AG09309 (cell line): ENCODE data around the gene BEST2.
"Not testable (repeated sequence)": the region's sequence is repeated elsewhere in the genome, so short reads cannot be mapped to it uniquely, and the experiment has no call there.

ENCODE experiments used
- DNase-seq: peaks from one replicate; pipeline ENCODE4 v3.0.0-alpha.2; 2010; ENCODE audit warnings: low read depth
- H3K4me3 ChIP-seq: 2 replicates; pipeline ENCODE4 v1.5.1; 2011; ENCODE audit warnings: mild to moderate bottlenecking, low read depth, low read length, moderate library complexity; ENCODE audit not compliant: control insufficient read depth
- TF ChIP-seq, protein P1 (sequence below): IDR thresholded peaks from 2 replicates; pipeline ENCODE4 v1.5.1; 2011; ENCODE audit warnings: mild to moderate bottlenecking, low read depth, low read length, inconsistent platforms; ENCODE audit not compliant: insufficient read depth, control insufficient read depth; ENCODE audit errors: missing control alignments

The BEST2 gene

GRCh38 chr19:12711187-12711586 is 40.4 kb upstream of the BEST2 start:
- no peak for DNase-seq
- TF ChIP-seq, protein P1, sequence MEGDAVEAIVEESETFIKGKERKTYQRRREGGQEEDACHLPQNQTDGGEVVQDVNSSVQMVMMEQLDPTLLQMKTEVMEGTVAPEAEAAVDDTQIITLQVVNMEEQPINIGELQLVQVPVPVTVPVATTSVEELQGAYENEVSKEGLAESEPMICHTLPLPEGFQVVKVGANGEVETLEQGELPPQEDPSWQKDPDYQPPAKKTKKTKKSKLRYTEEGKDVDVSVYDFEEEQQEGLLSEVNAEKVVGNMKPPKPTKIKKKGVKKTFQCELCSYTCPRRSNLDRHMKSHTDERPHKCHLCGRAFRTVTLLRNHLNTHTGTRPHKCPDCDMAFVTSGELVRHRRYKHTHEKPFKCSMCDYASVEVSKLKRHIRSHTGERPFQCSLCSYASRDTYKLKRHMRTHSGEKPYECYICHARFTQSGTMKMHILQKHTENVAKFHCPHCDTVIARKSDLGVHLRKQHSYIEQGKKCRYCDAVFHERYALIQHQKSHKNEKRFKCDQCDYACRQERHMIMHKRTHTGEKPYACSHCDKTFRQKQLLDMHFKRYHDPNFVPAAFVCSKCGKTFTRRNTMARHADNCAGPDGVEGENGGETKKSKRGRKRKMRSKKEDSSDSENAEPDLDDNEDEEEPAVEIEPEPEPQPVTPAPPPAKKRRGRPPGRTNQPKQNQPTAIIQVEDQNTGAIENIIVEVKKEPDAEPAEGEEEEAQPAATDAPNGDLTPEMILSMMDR: no peak
- no peak overlapping the region for H3K4me3 ChIP-seq

DNA sequence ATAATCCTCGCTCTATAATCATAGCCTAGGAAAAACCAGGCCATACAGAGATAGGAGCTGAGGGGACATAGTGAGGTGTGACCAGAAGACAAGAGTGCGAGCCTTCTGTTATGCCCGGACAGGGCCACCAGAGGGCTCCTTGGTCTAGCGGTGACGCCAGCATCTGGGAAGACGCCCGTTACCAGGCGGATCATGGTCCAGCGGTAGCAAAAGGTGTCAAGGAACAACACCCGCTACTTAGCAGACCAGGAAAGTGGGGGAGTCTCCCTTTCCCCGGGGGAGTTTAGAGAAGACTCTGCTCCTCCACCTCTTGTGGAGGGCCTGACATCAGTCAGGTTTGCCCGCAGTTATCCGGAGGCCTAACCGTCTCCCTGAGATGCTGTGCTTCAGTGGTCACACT is 39.5 kb upstream of the BEST2 start:
- H3K4me3 ChIP-seq, DNase-seq: not testable (repeated sequence)

DNA sequence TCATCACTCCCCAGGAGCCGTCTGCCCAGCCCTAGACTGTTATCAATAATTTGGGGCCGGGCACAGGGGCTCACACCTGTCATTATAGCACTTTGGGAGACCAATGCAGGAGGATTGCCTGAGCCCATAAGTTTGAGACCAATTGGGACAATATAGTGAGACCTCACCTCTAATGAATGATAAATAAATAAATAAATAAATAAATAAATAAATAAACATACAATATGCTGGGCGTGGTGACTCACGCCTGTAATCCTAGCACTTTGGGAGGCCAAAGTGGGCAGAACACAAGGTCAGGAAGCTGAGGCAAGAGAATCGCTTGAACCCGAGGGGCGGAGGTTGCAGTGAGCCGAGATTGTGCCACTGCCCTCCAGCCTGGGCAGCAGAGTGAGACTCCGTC is 38.3 kb upstream of the BEST2 start:
- H3K4me3 ChIP-seq, DNase-seq: not testable (repeated sequence)

- DNase-seq: no peak
- TF ChIP-seq, protein P1: no peak
- H3K4me3 ChIP-seq: no peak overlapping the region
Measured at GRCh38 chr19:12715102-12715501, 36.5 kb upstream of the BEST2 start.

- H3K4me3 ChIP-seq: no peak overlapping the region
- TF ChIP-seq, protein P1: no peak
- DNase-seq: no peak
Measured at GRCh38 chr19:12715929-12716328, 35.7 kb upstream of the BEST2 start.

DNA sequence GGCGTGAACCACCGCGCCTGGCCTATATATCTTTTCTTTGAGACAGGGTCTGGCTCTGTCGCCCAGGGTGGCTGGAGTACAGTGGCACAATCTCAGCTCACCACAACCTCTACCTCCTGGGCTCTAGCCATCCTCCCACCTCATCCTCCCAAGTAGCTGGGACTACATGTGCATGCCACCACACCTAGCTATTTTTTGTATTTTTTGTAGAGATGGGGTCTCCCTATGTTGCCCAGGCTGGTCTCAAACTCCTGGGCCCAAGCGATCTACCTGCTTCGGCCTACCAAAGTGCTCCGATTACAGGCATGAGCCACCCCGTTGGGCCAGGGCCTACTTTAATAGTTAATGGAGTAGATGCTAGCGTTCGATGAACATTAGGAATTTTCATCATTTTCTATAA is 31.3 kb upstream of the BEST2 start:
- no peak for DNase-seq
- peak overlapping the region; percentile 77 for H3K4me3 ChIP-seq
- TF ChIP-seq, protein P1: no peak

- TF ChIP-seq, protein P1: no peak
- no peak for DNase-seq
- peak overlapping the region; percentile 77 for H3K4me3 ChIP-seq
Measured at GRCh38 chr19:12720851-12721655, 30.5 kb upstream of the BEST2 start.
